ENCODE measurements around the gene MESP2.

- TF ChIP-seq CTCF (IDR thresholded peaks at IDR 0.05; ENCODE audit: low read length) (no peak), EZH2 (optimal IDR thresholded peaks at IDR 0.05; ENCODE audit: low read depth, low read length) (no peak)
Measured at GRCh38 chr15:89807689-89808088, 31.6 kb downstream of the MESP2 start.
